Right renal cortex interstitium (tissue), 3 donors: ENCODE results near the gene MFSD1. TPM values are rescaled to one million over a fixed set of nuclear protein-coding genes. Genes with fewer than 3 reads are reported as not detected.
"Not testable (repeated sequence)": the region's sequence is repeated elsewhere in the genome, so short reads cannot be mapped to it uniquely, and the experiment has no call there.

Experiments used
- DNase-seq, 3 donors: peaks; one replicate each; pipeline ENCODE4 v3.0.0-alpha.2; 2013; ENCODE audit warnings: low read depth in 3 of 3, low spot score in 2 of 3
- polyA plus RNA-seq, 3 donors: library from polyadenylated mRNA; unstranded; fragments of 120-200 nt; gene quantifications; one replicate each; pipeline ENCODE4 v1.2.1, GENCODE V29; 2013; ENCODE audit not compliant: insufficient read length in 3 of 3

The MFSD1 gene
- polyA plus RNA-seq, 3 donors, result 54.7 to 57.5 (median 56.7) TPM

GRCh38 chr3:158775426-158776410, 26.1 kb upstream of the MFSD1 start:
- no peak for DNase-seq

- no peak for DNase-seq
These were observed 25.3 kb upstream of the MFSD1 start for GRCh38 chr3:158776531-158776930.

DNA sequence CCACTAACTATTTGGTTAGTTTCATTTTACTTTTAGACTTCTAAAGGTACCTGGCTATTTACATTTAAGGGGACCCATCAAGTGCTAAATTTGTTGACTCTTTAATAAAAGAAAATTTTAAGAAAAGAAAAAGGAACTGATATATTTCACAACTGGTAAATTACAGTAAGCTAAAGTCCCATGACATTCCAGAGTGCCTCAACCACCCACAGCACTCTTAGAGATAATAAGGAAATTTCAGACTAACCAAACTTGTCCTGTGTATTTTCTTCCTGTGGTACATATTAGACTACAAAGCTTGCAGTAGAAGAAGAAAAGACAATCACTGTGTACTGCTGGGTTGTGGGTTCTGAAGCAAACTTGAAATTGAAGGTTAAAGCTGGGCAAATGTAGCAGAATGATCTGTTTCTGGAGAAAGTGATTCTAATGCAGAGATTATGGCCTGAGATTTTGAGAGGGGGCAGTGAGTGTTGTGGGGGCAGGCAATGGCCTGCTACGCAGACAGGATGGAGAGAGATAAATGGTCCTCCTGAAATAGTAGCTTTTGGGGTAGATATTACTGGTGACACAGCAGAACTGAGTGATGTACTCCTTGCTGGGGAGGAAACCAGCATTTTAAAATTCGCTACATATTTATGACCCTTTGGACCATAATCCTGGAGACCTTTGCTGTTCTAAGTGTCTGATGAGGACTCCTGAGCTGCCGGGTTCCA, 24.5 kb upstream of the MFSD1 start:
- DNase-seq, result no peak

DNA sequence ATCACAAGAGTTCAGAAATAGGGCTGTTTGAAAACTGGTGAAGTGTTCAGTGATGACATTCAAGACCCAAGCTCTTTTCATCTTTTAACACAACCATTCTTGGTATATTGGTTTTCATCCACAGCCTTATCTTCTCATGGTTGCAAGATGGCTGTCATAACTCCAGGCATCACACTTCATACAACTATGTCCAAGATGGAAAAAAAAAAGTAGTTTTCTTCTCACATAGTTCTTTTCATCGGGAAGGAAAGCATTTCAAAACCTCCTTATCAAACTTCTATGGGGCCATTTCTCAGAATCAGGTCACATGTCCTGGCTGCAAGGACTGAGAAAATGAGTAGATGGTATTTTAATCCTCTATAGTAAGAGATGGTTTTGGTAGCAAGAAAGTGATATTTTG, 21.1 kb upstream of the MFSD1 start:
- no peak for DNase-seq

DNA sequence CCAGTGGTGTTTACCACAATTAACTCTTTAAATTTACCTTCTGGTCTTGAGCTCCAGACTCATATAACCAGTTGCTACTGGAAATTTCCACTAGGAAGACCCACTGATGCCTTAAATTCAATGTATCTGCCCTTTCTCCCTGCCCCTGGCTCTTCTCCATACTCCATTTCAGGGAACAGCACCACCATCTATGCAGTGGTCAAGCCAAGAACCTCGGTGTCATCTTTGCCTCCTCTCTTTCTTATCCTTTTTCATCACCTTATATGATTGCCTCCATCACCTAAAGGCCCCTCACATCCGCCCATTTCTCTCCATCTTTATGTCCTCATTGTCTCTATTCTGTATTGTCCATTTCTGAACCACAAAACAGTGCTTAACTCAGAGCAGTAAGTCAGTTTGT, 20.7 kb upstream of the MFSD1 start:
- DNase-seq, result no peak

- DNase-seq, result peak in 1 of 3 donors; percentile 32
These were observed 20.0 kb upstream of the MFSD1 start for GRCh38 chr3:158781849-158782248.

DNA sequence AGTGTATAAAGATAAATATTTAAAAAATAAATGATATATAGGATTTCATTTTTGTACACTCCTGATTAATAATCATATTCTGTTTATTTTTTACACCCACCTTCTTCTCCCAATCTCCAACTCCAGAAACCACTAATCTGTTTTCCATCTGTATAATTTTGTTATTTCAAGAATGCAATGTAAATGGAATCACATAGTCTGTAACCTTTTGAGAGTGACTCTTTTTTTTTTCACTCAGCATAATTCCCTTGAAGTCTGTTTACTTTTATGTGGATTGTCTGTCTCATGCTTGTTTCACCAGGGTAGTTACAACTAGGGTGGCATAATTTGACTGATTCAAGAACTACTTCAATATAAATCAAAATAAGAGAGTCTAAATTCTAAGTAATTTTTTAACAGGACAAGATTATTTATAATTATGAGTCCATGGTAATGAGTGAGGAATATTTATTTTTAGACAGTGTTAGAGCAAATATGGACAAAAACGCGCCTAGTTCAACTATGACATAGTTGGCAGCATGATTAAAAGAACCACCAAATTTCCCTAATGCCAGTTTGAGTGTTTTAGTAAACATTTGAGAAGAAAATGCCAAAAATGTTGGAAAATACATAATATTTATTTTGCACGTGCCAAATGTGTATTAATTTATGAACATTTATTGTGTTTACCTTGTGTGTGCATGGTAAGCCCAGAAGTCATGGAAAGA, 19.4 kb upstream of the MFSD1 start:
- DNase-seq, result no peak

- no peak for DNase-seq
These were observed 18.8 kb upstream of the MFSD1 start for GRCh38 chr3:158783051-158783450.

- no peak for DNase-seq
These were observed 15.9 kb upstream of the MFSD1 start for GRCh38 chr3:158785972-158786371.

DNA sequence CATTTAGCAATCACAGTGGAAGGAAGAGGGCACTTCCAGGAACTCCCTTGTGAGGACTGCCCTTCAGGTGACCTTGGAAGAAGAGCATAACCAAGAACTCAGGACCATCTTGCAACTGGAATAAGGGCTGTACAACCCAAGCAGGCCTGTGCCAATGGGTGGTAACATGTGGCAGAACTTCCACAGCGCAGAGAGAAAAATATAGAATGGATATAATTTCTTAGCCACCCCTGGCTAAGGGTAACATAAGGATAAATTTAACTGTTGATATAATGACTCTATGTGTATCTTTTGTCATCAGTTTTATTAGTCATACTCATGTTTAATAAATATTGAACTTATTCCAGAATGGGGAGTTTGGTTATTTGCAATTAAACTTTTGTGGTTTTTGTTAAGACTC, 13.4 kb upstream of the MFSD1 start:
- DNase-seq, result no peak

GRCh38 chr3:158789592-158789991, 12.3 kb upstream of the MFSD1 start:
- DNase-seq, result no peak

- peak in 1 of 3 donors; percentile 63 for DNase-seq
These were observed 10.8 kb upstream of the MFSD1 start for GRCh38 chr3:158790901-158791589.

DNA sequence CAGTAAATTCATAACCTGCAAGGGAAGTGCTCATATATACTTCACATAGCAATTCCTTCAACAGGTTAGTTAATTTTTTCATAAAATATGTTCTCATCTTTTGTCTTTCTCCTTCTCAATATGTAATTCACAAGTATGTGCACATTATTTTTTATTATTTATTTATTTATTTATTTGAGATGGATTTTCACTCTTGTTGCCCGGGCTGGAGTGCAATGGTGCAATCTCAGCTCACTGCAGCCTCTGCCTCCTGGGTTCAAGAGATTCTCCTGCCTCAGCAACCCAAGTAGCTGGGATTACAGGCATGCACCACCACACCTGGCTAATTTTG, 10.3 kb upstream of the MFSD1 start:
- DNase-seq, result not testable (repeated sequence)

DNA sequence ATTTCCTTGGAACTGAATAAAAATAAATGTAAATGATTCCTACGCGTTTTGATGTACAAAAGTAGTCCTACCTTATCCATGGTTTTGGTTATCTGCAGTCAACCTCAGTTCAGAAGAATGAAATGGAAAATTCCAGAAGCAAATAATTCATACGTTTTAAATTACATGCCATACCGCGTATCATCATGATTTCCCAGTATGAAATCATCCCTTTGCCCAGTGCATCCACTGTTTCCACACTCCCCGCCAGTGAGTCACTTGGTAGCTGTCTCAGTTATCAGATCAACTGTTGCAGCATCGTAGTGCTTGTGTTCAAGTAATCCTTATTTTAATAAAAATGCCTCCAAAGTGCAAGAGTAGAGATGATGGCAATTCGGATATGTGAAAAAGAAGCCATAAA, 9.1 kb upstream of the MFSD1 start:
- no peak for DNase-seq

DNA sequence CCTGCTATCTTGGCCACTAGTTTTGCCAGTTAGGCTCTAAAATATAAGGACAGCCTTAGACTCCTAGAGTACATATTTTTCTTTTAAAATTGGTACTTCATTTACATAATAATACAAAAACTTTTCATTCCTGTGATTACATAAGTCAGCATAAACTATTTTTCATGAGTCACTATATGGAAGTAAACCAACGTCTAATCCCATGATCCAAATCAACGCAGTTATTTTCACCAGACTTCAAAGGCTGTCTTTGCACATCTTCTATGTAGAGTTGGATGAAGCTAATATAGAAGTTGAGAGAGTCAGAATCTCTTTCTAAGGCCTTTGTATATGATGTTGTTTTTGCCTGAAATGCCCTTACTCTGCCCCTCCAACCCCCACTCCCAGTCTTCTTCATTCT, 7.6 kb upstream of the MFSD1 start:
- no peak for DNase-seq

GRCh38 chr3:158794936-158795518, 6.8 kb upstream of the MFSD1 start:
- DNase-seq, result no peak

DNA sequence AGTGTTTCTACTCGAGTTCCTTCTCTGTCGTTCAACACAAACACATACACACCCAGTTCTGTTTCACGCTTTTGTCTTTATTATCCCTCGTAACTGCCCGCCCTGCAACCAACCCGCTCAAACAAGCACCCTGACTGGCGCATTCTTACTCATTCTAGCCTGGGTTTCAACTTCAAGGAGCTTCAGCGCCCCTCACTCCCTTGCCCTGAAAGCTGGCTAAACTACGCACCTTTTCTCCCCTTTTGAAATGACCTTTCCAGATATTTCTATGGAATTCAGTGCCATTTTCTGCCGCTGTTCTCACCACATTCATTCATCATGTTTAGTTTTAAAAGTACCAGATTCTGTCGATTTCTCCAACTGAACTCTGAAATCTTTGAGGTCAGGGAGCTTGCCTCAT, 653 bp upstream of the MFSD1 start:
- DNase-seq, result peak in 1 of 3 donors; percentile 13

DNA sequence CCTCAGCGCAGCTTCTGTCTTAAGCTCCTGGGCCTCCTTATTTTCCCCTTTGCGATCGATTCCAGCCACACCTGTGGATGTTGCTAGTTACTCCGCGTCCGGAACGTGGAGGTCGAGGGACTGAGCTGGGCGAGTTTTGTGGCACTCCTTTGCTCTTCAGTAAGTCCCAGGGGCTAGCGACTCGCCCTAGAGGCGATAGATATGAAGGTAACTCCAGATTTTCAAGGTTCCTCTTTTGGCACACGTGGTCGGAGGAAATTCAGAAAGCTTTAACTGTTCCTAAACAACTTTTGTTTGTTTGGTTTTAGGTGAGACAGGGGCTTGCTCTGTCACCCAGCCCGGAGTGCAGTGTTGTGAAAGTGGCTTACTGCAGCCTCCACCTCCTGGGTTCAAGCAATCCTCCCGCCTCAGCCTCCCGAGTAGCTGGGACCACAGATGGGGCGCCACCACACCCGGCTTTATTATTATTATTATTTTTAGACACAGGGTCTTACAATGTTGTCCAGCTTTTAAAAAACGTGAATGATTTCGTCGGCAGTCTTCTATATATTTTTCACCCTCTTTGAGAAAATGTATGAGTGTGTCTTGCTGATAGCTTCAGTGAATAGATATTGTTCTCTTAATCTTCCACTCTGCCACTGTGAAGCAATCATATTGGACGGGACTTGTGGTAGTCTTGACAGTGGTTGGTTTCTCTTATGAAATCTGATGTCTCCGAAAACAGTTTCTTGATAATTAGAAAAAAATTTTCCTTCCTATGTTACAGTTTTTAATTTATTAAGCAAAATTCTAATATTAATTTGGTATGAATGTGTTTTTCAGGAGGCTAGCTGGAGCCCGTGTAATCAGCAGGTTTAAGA, 785 bp downstream of the MFSD1 start:
- DNase-seq, result no peak

GRCh38 chr3:158804441-158804840, 2.6 kb downstream of the MFSD1 start:
- DNase-seq, result no peak
